SIG-M5 (cell line): ENCODE results near the gene RAP1GAP2.
"Not testable (repeated sequence)": the region's sequence is repeated elsewhere in the genome, so short reads cannot be mapped to it uniquely, and the experiment has no call there.

Source experiments
- DNase-seq: peaks from one replicate; lab custom pipeline; 2025; lab: John Stamatoyannopoulos, UW

Gene RAP1GAP2

DNA sequence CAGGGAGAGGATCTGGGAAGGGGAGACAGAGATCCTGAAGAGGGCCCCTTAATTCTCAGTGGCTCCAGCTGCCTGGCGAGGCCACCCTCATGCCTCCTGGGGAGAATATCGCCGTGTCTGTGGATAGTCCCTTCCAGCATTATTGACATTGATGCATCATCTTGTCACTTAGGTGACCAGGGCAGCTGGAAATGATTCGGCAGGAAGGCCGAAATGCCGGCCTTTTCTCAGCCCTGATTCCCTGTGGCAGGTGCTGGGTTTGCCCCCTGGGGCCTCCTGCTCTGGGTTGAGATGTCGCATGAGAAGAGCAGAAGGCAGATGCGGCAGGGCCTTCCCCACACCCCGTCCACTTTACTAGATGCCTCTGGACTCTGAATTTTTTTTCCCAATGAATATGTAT is 89.5 kb downstream of the RAP1GAP2 start:
- DNase-seq: no peak

DNA sequence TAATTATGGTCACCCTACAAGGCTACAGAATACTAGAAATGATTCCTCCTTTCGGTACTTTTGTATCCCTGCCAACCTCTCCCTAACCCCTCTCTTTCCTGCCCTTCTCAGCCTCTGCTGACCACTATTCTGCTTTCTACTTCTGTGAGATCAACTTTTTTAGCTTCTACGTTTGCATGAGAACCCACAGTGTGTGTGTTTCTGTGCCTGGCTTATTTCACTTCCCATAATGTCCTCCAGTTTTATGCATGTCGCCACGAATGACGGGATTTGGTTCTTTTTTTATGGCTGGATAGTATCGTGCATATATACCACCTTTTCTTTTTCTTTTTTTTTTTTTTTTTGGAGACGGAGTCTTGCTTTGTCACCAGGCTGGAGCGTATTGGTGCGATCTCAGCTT is 92.1 kb downstream of the RAP1GAP2 start:
- DNase-seq: no peak

DNA sequence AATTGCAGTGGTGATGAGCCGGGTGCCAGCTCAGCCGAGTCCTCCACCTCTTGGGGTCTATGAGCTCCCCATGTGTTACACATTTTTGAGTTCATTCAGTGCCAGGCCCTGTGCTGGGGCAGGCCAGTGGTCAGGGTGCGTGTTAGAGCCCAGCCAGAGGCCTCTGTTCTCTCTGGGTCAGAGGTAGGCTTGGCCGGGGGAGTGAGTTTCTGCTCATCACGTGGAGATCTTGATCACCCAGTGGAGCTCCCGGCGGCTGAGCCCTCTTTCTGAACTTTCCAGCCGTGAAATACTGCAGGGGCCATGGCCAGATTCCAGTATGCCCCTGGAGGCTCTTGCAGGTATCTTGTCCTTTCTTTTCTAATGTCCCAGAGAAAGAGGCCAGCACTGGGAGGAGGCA is 93.0 kb downstream of the RAP1GAP2 start:
- DNase-seq: no peak

GRCh38 chr17:2890778-2891177 is 94.5 kb downstream of the RAP1GAP2 start:
- not testable (repeated sequence) for DNase-seq

DNA sequence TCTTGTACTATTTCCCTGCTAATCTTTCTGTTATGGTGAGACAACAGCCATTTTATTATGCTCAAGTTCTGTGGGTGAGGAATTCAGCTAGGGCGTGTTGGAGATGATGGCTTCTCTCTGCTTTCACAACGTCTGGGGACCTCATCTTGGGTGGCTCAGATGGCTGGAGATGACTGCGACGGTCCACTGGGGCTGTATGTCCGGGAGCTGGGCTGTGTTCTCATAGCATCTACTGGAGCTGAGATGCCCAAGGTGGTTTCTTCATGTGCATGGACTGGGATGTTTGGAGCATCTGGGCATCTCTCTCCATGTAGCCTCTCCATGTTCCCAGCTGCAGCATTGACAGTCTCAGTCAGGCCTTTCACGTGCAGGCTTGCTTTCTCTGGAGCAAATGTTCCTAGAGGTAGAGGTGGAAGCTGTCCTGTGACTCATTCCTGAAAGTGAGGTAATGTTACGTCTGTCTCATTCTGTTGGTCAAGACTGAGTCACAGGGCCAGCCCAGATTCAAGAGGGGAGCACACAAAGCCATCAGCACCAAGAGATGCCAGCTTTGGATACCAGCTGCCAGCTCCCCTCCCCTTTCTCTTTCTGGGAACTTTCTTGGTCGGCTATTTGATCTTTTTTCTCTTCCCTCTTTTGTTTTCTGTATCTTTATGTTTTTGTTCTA is 96.2 kb downstream of the RAP1GAP2 start:
- no peak for DNase-seq

- DNase-seq: no peak
Observed at GRCh38 chr17:2893422-2893914, 97.2 kb downstream of the RAP1GAP2 start.

GRCh38 chr17:2894782-2895181 is 98.5 kb downstream of the RAP1GAP2 start:
- no peak for DNase-seq

GRCh38 chr17:2897605-2898004 is 101.4 kb downstream of the RAP1GAP2 start:
- DNase-seq: no peak

- no peak for DNase-seq
Observed at GRCh38 chr17:2898255-2898926, 102.2 kb downstream of the RAP1GAP2 start.

DNA sequence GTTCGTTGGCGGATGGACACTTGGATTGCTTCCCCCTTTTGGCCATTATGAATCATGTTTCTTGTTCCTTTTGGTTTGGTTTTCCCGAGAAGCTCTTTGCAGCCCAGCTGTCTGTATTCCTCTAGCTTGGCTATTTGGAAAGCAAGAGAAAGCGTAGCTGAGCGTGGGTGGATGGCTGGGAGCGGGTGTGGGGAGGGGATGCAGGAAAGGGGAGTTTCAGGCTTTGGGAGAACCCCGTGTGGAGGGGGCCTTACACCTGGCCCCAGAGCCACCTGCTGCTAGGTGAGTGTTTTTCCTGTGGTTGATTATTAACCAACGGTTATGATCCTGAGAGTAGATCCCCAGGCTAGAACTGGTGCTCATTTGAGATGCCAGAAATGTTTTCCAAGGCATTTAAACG is 103.7 kb downstream of the RAP1GAP2 start:
- DNase-seq: no peak

DNA sequence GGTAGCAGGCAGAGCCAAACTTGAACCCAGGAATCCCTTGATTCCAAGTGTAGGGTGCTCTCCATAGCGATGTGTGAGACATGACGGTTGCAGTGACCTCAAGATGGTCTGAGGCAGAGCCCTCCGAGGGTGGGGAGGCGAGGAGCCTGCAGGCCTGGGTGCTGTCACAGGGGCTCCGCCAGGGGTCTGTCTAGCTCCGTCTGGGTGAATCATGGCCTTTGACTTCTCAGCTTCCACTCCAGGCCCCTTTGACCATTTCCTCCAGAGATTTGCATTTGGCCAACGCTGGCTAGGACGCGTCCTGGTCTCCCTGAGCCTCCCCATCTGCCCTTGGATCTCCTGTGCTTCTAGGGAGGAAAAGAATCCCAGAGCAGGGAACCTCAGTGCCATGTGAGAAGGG is 104.6 kb downstream of the RAP1GAP2 start:
- DNase-seq: no peak

GRCh38 chr17:2901582-2901981 is 105.3 kb downstream of the RAP1GAP2 start:
- DNase-seq: no peak

GRCh38 chr17:2902546-2902945 is 106.3 kb downstream of the RAP1GAP2 start:
- no peak for DNase-seq

GRCh38 chr17:2903193-2903974 is 107.1 kb downstream of the RAP1GAP2 start:
- no peak for DNase-seq

DNA sequence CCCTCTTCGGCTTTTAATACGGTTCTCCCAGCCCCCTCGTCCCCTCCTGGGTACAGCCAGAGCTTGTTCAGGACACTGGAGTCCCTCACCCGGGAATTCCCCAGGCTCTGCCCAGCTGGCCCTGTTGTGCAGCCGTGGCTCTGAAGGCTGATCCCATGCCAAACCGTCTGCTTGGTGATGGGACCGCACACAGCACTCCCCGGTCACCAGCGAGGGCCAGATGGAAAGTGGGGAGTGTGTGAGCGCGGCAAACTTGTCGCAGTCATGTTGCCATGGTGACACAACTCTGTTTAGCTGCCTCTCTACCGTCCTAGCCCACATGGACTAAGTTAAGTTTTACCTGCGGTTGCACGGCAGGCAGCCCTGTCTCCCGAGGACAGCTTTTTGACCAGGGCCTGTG is 107.9 kb downstream of the RAP1GAP2 start:
- no peak for DNase-seq

DNA sequence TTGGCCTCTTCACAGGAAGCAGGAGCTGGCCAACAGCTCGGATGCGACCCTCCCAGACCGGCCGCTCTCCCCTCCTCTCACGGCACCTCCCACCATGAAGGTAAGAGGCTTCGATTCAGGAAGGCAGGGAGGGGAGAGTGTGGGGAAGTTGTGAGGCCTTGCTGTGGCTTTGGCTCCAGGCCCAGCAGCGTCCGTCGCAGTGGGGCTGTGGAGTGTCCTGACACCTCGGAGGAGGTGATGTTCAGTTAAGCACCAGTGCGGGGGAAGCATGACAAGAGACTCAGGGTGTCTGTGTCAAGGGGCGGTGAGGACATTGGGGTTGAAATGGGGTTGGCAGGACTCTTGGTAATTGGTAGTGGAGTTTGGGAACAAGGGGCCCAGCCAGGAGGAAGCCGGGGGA is 109.0 kb downstream of the RAP1GAP2 start:
- no peak for DNase-seq

DNA sequence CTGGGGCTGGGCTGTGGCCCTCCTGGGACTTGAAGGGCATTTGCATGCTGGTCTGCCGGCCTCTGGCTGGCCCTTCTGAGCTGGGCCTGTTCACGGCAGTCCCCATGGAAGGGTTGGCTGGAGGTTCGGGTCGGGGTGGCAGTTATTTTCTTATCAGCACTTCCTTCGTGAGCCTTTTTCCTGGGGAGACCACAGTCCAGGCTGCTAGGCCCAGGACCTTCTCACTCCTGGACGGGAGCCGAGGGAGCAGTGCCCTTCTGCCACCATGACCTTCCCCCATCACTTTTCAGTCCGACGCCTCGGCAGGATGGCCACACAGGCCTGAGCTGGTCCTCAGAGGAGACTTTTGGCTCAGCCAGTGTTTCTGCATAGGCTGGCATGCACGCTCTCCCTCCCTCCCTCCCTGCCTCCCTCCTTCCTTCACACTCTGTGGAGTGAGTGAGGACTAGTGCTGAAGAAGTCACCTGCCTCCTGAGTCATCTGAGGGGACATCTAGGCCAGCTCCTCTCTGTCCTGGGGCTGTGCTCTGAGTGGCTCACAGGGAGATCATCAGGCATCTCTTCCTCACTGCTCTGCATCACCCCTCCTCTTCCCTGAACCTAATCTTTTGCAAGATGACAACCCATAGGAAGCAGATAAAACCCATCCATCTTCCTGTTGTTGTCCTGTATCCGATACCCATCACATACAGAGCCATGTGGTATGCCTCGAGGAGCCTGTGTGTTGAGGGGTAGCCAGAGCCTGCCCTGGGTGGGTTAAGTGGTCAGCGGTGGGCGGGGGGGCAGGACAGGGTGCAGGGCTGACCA is 109.7 kb downstream of the RAP1GAP2 start:
- DNase-seq: no peak

- DNase-seq: no peak
Observed at GRCh38 chr17:2906901-2907300, 110.7 kb downstream of the RAP1GAP2 start.

DNA sequence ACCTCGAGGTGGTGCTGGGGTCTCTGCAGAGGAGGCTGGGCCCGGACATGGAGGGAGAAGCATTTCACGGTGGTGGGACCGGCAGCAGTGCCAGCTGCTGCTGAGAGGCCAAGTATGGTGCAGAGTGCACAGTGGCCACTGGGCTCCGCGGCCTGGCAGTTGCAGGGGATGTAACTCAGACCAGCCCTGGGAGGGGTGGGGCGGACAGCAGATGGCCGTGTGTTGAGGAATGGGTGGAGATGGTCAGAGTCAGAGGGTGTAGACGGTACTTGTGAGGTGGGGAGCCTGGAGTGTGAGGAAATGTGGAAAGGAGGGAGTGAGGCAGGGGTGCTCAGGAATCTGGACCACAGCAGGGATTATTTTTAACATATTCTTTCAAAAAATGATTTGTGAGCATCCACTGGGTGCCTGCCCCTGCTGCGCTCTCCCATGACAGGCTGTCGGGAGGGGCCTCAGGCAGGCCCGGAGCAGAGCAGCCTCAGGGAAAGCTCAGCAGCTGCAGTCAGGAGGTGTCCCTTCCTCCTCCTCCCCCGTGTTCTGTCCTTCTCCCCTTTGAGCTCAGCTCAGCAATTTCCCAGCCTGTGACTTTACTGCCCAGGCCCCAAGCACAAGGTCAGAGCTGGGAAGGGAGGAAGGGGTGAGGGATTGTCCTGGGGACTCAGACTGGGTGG is 113.1 kb downstream of the RAP1GAP2 start:
- DNase-seq: no peak

GRCh38 chr17:2909846-2910234 is 113.6 kb downstream of the RAP1GAP2 start:
- DNase-seq: no peak

GRCh38 chr17:2911035-2911754 is 115.0 kb downstream of the RAP1GAP2 start:
- DNase-seq: no peak
